H1 (cell line): ENCODE results near the gene SEMA3E. TPM values are rescaled to one million over a fixed set of nuclear protein-coding genes. Genes with fewer than 3 reads are reported as not detected.

Experiments used
- ASH2L ChIP-seq: fragments of 200-600, 300-600 bp; sonication (generic); IDR thresholded peaks from one replicate; pipeline ENCODE4 v1.7.1; 2017; ENCODE audit warnings: low read length
- CREB1 ChIP-seq: IDR thresholded peaks from 2 replicates; pipeline ENCODE4 v1.6.1; 2012; ENCODE audit warnings: inconsistent platforms
- CTBP2 ChIP-seq: IDR thresholded peaks from 2 replicates; pipeline ENCODE4 v1.7.0; 2011; ENCODE audit warnings: borderline replicate concordance, mild to moderate bottlenecking, moderate library complexity, mixed read lengths, low read length; ENCODE audit not compliant: insufficient read depth, insufficient read length
- HDAC2 ChIP-seq, 2 experiments: fragments of 300-600 bp in 1 of 2; sonication (generic) in 1 of 2; IDR thresholded peaks; 2 replicates each; pipeline ENCODE4 v1.6.1; 2011 to 2012; ENCODE audit warnings: low read depth in 2 of 2, low read length in 2 of 2, mild to moderate bottlenecking in 2 of 2, moderate library complexity in 2 of 2, borderline replicate concordance in 1 of 2, inconsistent platforms in 1 of 2
- MAX ChIP-seq: IDR thresholded peaks from 2 replicates; pipeline ENCODE4 v1.6.1; 2012; ENCODE audit warnings: inconsistent platforms
- PHF8 ChIP-seq: fragments of 200-600 bp; sonication (generic); conservative IDR thresholded peaks from 2 replicates; pipeline ENCODE4 v1.7.1; 2012; ENCODE audit warnings: low read depth, mild to moderate bottlenecking, inconsistent platforms, low read length, moderate library complexity
- SIRT6 ChIP-seq: IDR thresholded peaks from one replicate; pipeline ENCODE4 v1.7.1; 2012; ENCODE audit warnings: low read length, inconsistent platforms
- SRF ChIP-seq: IDR thresholded peaks from 2 replicates; pipeline ENCODE4 v1.6.1; 2011; ENCODE audit warnings: mild to moderate bottlenecking, low read depth, low read length, moderate library complexity
- SUZ12 ChIP-seq: fragments of 200-600 bp; sonication (generic); IDR thresholded peaks from 2 replicates; pipeline ENCODE4 v1.6.1; 2012; ENCODE audit warnings: mild to moderate bottlenecking, inconsistent platforms, low read length, moderate library complexity, mixed read lengths
- TCF12 ChIP-seq: IDR thresholded peaks from 2 replicates; pipeline ENCODE4 v1.6.1; 2011; ENCODE audit warnings: low read depth, mild to moderate bottlenecking, low read length
- TEAD4 ChIP-seq: IDR thresholded peaks from 2 replicates; pipeline ENCODE4 v1.6.1; 2012; ENCODE audit warnings: low read depth, low read length, inconsistent platforms, mixed read lengths
- YY1 ChIP-seq: IDR thresholded peaks from 2 replicates; pipeline ENCODE4 v1.6.1; 2011; ENCODE audit warnings: low read depth, mild to moderate bottlenecking, low read length
- polyA plus RNA-seq, 7 experiments: library from polyadenylated mRNA; depleted of rRNA in 3 of 7; stranded (reverse) in 5 of 7; unstranded in 2 of 7; fragments of >200 nt in 5 of 7; fragments of 200-250 nt in 2 of 7; gene quantifications; 1 replicate in 5 of 7; 2 replicates in 1 of 7; 4 replicates in 1 of 7; pipeline versions ENCODE4 v1.2.1 to v1.2.3, GENCODE V29; 2011 to 2013; ENCODE audit warnings: missing spikeins in 2 of 7, mixed read lengths in 2 of 7
- total RNA-seq: library from RNA; stranded (reverse); fragmentation: NEBNext Ultra II Directional; extraction: Animal tissue kit (Norgen Biotek cat#: 25700); gene quantifications from 2 replicates; pipeline ENCODE4 v1.2.1, GENCODE V29; 2021
- TF ChIP-seq, protein P1 (sequence below): IDR thresholded peaks from 2 replicates; pipeline ENCODE4 v1.6.1; 2012; ENCODE audit warnings: inconsistent platforms

SEMA3E gene
- total and polyA plus RNA-seq, 2 of the 8 experiments (the other 6 are each of a cell fraction or from before 2014, with no cell fraction given): 0.93 to 0.94 TPM

DNA sequence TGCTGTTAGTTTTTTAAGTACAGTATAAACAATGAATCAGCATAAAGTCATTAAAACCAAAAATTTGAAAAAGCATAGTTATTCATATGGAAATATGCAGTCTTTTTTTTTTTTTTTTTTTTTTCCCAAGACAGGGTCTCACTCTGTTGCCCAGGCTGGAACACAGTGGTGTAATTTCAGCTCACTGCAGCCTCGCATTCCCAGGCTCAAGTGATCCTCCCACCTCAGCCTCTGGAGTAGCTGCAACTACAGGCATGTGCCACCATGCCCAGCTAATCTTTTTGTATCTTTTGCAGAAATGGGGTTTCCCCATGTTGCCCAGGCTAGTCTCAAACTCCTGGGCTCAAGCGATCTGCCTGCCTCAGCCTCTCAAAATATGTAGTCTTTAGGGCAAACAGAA lies 182.0 kb downstream of the SEMA3E start (continued):
- no peak for TF ChIP-seq SRF
- TF ChIP-seq CTBP2: no peak
- no peak for TF ChIP-seq TCF12
- no peak for TF ChIP-seq SIRT6
- TF ChIP-seq ASH2L: no peak
- 0 out of 4 replicates have a peak, but pooled peaks of 1 of the 2 experiments have one; percentile 56 for TF ChIP-seq HDAC2 (IDR thresholded peaks at IDR 0.05; ENCODE audit: borderline replicate concordance in 1 of 2, low read depth in 2 of 2, low read length in 2 of 2)
- TF ChIP-seq, protein P1, sequence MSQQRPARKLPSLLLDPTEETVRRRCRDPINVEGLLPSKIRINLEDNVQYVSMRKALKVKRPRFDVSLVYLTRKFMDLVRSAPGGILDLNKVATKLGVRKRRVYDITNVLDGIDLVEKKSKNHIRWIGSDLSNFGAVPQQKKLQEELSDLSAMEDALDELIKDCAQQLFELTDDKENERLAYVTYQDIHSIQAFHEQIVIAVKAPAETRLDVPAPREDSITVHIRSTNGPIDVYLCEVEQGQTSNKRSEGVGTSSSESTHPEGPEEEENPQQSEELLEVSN: no peak
- no peak for TF ChIP-seq PHF8
- TF ChIP-seq SUZ12: no peak
- 0 out of 2 replicates have a peak, but pooled peaks have one; percentile 17 for TF ChIP-seq CREB1
- peak; percentile 82 for TF ChIP-seq TEAD4
- TF ChIP-seq YY1: no peak
- no peak for TF ChIP-seq MAX
- TF ChIP-seq, all 59 proteins: peak for 6
